Uterus (tissue), 2 donors: Measurements from ENCODE around the gene YBX1.

Source experiments
- POLR2A ChIP-seq, 2 donors: fragments of 450-650 bp; IDR thresholded peaks; one replicate each; pipeline ENCODE4 v1.6.1; 2016; ENCODE audit warnings: antibody characterized with exemption in 2 of 2, mild to moderate bottlenecking in 1 of 2, moderate library complexity in 1 of 2
- TF ChIP-seq, protein P1 (sequence below), 4 experiments: fragments of 200-600 bp in 2 of 4; fragments of 450-650 bp in 2 of 4; sonication (generic) in 2 of 4; IDR thresholded peaks; one replicate each; pipeline ENCODE4 v1.5.1; 2016 to 2019; ENCODE audit warnings: antibody characterized with exemption in 4 of 4, mild to moderate bottlenecking in 2 of 4, moderate library complexity in 1 of 4

DNA sequence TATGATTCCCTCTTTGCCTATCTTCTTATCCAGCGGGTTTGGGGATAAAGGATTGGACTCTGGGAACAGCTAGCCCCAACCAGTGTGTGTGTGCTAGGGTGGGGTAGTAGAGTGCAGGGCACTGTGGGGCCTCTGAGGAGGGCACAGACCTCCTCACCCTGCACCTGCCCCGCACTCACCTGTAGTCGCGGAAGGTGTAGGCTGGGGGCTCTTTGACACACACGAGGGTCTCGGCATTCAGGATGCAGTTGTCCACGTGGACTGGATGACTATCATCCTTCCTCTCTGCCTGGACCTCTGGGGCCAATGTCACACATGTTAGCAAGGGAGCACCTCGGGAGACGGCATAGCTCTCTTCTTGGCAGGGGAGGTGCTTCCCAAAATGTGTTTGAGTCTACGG is 65.8 kb downstream of the YBX1 start:
- TF ChIP-seq, protein P1, sequence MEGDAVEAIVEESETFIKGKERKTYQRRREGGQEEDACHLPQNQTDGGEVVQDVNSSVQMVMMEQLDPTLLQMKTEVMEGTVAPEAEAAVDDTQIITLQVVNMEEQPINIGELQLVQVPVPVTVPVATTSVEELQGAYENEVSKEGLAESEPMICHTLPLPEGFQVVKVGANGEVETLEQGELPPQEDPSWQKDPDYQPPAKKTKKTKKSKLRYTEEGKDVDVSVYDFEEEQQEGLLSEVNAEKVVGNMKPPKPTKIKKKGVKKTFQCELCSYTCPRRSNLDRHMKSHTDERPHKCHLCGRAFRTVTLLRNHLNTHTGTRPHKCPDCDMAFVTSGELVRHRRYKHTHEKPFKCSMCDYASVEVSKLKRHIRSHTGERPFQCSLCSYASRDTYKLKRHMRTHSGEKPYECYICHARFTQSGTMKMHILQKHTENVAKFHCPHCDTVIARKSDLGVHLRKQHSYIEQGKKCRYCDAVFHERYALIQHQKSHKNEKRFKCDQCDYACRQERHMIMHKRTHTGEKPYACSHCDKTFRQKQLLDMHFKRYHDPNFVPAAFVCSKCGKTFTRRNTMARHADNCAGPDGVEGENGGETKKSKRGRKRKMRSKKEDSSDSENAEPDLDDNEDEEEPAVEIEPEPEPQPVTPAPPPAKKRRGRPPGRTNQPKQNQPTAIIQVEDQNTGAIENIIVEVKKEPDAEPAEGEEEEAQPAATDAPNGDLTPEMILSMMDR (IDR thresholded peaks at IDR 0.05): no peak
- no peak for TF ChIP-seq POLR2A (IDR thresholded peaks at IDR 0.05)
